Measurements from ENCODE around the gene TM9SF2. TPM values are rescaled to one million over a fixed set of nuclear protein-coding genes. Genes with fewer than 3 reads are reported as not detected.
"Not testable (repeated sequence)": the region's sequence is repeated elsewhere in the genome, so short reads cannot be mapped to it uniquely, and the experiment has no call there.

The TM9SF2 gene, protein sequence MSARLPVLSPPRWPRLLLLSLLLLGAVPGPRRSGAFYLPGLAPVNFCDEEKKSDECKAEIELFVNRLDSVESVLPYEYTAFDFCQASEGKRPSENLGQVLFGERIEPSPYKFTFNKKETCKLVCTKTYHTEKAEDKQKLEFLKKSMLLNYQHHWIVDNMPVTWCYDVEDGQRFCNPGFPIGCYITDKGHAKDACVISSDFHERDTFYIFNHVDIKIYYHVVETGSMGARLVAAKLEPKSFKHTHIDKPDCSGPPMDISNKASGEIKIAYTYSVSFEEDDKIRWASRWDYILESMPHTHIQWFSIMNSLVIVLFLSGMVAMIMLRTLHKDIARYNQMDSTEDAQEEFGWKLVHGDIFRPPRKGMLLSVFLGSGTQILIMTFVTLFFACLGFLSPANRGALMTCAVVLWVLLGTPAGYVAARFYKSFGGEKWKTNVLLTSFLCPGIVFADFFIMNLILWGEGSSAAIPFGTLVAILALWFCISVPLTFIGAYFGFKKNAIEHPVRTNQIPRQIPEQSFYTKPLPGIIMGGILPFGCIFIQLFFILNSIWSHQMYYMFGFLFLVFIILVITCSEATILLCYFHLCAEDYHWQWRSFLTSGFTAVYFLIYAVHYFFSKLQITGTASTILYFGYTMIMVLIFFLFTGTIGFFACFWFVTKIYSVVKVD
- 102 and 118 TPM in 2 replicates for total RNA-seq (2014; rRNA removed; shearing (Covaris generic); ENCODE audit: low replicate concordance)

DNA sequence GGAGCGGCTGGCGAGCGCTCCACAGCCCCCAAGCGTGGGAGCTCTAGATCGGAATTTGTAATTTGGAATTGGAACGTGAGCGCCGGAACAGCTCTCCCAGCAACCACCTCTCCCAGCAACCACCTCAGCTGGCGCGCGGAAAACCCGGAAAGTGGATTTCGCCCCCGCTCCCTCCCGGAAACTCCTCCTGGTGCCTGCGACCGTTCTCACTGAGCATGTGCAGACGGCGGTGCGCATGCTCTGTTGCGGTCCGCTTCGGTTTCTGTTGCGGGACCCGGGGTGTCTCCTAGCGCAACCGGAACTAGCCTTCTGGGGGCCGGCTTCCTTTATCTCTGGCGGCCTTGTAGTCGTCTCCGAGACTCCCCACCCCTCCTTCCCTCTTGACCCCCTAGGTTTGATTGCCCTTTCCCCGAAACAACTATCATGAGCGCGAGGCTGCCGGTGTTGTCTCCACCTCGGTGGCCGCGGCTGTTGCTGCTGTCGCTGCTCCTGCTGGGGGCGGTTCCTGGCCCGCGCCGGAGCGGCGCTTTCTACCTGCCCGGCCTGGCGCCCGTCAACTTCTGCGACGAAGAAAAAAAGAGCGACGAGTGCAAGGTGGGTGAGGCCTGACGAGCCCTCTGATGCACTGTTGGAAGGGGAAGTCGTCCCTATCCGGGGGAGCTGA, at the start of gene TM9SF2:
Gene TM9SF2, plus strand, starts transcription at position 289 of the 664 bp plus-strand sequence. Its CDS starts 135 bp downstream, at position 424.
- DNase-seq (ENCODE audit: low read depth): peak; percentile 93
- in situ Hi-C loops (cut with HindIII; ENCODE audit: low pct_unique_long_range_greater_than_20kb, low sequenced_read_pairs): no loop called here

DNA sequence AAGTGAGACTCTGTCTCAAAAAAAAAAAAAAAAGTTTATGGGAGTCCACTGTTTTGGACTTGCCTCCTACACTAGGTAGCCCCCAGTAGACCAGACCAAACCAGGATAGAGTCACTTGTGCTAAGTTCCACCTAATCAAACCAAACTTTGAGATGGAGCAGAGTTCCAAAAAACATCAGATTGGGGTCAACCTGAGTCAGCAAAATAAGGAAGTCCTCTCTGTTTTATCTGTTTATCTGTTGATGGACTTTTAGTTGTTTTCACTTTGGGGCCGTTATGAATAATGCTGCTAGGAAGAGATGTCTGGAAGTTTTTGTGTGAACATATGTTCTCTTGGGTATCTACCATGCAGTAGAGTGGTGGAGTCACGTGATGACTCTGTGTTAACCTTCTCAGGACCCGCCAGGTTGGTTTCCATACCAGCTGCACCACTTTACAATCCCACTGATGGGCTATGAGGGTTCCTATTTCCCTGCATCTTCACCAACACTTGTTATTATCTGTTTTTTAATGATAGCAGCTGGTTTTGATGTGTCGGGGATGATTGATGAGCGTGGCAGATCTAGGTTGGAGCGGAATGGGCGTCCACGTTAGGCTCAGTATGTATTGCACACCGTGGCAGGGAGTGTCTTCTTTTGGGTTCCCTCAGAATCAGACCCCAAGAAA, 46.6 kb upstream of the TM9SF2 start:
- DNase-seq (ENCODE audit: low read depth): no peak
- in situ Hi-C loops (cut with HindIII; ENCODE audit: low pct_unique_long_range_greater_than_20kb, low sequenced_read_pairs): no loop called here

DNA sequence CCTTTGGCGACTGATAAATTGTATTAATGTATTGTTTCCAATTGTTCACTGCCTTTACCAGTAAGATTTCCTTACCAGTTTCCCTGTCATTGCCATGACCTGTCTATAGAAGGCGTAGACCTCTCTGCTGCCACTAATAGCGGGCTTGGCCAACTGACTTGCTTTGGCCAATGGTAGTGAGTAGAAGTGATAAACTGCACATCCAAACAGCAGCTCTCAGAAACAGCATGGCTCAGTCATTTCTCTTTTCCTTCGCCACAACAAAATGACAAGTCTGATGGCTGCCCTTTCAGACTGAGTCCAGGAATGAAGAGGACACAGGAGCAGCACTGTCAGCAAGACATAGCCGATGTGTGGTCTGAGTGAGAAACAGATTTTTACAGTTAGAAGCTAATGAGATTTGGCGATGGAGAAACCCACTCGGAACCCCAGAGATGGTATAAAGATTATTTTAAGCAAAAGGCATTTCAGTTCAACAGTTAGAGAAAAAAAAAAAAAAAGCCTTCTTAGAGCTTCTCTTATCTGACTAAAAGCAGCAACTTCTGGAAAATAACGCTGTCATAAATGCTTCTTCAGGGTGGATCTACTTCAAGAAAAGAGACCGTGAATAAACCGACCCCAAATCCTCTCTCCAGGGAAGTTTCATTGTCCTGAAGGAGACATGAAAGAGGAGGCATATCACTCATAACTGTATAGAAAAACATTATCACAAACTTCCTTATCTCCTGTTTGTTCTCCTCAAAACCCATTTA, 42.0 kb upstream of the TM9SF2 start:
- in situ Hi-C loops (cut with HindIII; ENCODE audit: low pct_unique_long_range_greater_than_20kb, low sequenced_read_pairs): no loop called here
- DNase-seq (ENCODE audit: low read depth): no peak

DNA sequence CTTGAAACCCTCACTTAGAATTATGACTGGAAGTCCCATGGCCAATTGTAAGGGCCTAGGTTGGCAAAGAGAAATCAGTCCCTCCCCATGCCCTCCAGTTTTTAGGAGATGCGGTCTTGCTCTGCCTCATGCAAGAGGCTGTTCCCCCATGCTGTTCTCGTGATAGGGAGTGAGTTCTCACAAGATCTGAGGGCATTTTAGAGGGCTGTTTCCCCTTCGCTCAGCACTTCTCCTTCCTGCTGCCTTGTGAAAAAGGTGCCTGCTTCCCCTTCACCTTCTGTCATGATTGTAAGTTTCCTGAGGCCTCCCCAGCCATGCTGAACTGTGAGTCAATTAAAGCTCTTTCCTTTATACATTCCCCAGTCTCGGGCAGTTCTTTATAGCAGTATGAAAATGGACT, 40.5 kb upstream of the TM9SF2 start:
- in situ Hi-C loops (cut with HindIII; ENCODE audit: low pct_unique_long_range_greater_than_20kb, low sequenced_read_pairs); DNase-seq (ENCODE audit: low read depth): not testable (repeated sequence)

DNA sequence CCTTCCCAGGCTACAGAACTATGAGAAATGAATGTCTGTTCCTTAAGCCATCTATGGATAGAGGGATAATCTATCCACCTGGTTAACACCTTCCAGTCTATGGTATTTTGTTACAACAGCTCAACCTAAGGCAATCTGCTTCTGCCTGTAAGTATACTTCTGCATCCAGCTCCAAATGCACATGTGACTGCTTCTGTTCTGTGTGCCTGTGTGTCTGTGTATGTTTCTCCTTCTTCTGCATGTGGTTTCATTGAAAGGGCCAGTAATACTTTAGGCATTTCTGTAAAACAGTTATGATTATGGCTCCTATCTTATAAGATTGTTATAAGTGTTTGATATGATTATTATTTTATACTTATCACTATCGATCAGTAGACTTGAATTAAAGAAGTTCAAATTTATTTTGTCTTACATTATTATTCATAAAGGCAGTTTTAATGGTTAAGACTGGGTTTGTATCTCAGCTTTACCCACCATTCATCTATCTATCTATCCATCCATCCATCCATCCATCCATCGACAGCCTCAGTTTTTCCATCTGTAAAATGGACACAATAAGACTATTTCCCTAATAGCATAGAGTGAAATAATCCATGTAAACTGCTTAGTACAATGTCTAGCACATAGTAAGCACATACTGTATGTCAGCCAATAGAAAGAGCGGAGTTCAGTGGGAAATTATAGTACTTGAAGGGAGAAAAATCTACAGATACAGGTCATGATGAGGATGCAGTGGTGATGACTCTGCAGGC, 37.5 kb upstream of the TM9SF2 start:
- DNase-seq (ENCODE audit: low read depth): no peak
- in situ Hi-C loops (cut with HindIII; ENCODE audit: low pct_unique_long_range_greater_than_20kb, low sequenced_read_pairs): no loop called here

DNA sequence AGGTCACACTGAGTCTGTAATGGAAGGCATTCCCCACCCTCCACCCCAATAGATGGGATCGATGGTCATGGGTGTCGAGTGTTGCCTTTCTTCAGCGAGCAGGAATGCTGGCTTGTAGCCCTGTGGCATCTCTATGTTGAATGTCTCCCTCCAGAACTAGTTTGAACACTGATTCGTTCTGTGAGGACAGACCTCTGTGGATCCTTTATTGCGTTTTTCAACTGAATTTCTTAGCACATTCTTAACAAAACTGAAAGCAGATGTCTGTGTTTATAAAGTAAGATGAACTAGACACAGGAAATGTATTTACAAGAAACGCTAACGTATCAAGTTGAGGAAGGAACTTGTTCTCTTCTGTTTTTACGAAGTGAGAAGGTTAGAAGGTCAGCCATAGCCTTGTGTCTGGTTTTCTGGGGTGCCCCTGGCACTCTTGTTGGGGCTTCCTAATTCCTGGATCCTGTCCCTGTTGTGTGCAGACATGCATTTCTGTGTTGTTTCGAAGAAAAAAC, 36.8 kb upstream of the TM9SF2 start:
- in situ Hi-C loops (cut with HindIII; ENCODE audit: low pct_unique_long_range_greater_than_20kb, low sequenced_read_pairs): no loop called here
- DNase-seq (ENCODE audit: low read depth): no peak

DNA sequence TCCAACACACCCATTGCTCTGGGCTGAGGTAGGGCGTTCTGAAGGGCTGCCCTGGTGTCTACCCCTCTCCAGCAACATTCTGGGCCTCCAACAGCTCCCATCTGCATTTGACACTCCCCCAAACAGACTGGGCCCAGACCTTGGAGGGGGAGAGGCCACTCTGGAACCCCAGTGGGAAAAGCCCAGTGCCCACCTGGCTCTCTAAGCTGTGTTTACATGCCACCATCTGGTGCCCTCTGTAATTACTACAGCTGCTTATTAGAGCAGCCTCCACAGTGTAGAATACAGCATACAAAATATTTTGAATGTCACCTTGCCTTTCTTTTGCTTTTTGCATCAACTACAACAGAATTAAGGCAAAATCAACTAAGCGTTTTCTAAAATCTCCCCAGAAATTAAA, 35.8 kb upstream of the TM9SF2 start:
- in situ Hi-C loops (cut with HindIII; ENCODE audit: low pct_unique_long_range_greater_than_20kb, low sequenced_read_pairs): no loop called here
- DNase-seq (ENCODE audit: low read depth): no peak

DNA sequence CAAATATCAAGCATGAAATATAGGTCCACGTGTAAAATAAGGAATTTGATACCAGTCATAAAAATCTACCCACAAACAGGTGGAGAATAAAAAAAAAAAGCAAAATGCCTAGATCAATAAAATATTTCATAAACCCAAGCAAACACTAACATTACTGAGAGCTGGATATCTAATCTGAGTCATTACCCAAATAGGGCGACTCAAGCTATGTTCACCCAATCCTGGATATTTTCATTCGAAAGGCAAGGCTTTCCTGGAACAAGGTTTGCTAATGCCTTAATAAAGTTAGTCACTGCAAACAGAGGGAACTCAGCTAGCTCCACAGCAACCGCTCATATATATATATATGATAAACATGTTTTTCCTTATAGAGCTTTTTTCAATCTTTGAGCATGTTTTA, 33.5 kb upstream of the TM9SF2 start:
- in situ Hi-C loops (cut with HindIII; ENCODE audit: low pct_unique_long_range_greater_than_20kb, low sequenced_read_pairs): no loop called here
- no peak for DNase-seq (ENCODE audit: low read depth)

DNA sequence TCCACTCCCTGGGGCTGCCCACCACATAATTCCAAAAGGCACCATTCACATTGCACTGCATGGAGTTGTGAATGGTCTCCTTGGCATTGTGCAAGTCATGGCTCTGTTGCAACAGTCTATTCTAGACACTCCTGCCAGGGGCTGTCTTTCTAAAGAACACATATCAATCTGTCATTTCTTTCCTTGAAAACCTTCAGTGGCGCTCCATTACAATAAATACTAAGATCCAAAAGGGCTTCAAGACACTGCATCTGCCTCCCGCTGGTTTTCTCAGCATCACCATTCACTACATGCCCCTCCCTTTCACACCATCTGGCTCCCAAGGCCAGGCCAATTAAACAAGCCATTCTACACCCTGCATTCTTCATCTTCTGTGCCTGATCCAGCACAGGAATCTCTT, 32.2 kb upstream of the TM9SF2 start:
- no peak for DNase-seq (ENCODE audit: low read depth)
- in situ Hi-C loops (cut with HindIII; ENCODE audit: low pct_unique_long_range_greater_than_20kb, low sequenced_read_pairs): no loop called here

DNA sequence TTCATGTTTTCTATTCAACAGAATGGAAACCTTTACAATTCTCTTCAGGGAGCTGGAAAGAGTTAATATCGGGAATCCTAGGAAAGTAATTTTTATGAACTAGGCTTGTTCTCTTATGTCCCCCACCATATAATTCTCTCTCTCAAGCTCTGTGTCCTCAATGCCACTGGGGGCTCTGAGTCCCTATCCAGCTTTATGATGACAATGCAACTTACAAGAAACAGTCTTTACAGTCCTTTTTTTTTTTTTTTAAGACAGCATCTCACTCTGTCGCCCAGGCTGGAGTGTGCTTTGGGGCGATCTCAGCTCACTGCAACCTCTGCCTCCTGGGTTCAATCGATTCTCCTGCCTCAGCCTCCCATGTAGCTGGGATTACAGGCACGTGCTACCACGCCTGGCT, 31.2 kb upstream of the TM9SF2 start:
- in situ Hi-C loops (cut with HindIII; ENCODE audit: low pct_unique_long_range_greater_than_20kb, low sequenced_read_pairs): no loop called here
- no peak for DNase-seq (ENCODE audit: low read depth)

DNA sequence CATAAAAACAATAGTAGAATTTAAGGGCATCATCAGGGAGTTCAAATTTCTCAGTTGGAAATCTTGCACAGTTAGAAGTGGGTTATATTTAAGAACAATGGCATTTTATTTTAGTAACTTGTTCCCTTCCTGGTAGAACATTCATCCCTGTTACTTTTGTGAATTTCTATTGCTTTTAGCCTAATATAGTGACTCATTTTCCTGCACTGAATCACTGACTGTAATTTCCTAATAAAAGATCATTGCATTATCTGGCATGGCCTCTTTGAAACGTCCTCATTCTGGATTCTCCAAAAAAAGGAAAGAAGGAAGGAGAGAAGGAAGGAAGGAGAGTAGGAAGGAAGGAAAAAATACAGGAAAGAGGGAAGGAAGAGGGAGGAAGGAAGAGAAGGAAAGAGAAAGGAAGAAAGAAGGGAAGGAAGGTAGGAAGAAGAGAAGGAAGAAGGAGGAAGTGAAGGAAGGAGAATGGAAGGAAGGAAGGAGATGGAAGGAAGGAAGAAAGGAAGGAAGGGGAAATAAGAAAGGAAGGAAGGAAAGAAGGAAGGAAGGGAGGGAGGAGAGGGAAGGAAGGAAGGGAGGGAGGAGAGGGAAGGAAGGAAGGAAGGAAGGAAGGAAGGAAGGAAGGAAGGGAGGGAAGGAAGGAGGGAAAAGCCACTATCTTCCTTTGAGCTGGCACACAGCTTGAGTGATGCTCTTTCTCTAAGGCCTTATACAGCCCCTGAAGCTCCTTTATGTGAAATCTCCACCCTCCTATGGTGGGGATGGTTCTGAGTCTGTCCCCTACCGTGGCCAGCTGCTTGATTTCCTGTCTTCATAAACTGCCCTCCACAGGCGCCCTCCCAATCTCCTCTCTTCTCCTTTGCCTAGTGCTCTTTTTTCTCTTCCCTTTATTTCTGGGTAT, 29.8 kb upstream of the TM9SF2 start:
- no peak for DNase-seq (ENCODE audit: low read depth)
- in situ Hi-C loops (cut with HindIII; ENCODE audit: low pct_unique_long_range_greater_than_20kb, low sequenced_read_pairs): no loop called here

DNA sequence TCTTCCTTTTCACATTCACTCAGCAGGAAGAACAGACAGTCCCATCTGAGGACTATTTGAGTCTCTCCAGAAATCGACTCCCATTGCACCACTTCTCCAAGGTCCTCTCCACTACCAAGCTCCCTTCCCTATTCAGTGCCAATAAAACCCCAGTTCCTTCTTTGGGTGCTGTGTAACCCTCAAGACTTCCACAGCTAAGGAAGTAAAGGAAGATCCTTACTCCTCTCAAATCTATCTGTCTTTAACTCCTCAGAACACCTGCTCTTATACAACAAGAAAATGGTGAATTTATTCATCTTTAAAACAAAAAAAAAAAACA, 29.2 kb upstream of the TM9SF2 start:
- in situ Hi-C loops (cut with HindIII; ENCODE audit: low pct_unique_long_range_greater_than_20kb, low sequenced_read_pairs): no loop called here
- DNase-seq (ENCODE audit: low read depth): no peak

DNA sequence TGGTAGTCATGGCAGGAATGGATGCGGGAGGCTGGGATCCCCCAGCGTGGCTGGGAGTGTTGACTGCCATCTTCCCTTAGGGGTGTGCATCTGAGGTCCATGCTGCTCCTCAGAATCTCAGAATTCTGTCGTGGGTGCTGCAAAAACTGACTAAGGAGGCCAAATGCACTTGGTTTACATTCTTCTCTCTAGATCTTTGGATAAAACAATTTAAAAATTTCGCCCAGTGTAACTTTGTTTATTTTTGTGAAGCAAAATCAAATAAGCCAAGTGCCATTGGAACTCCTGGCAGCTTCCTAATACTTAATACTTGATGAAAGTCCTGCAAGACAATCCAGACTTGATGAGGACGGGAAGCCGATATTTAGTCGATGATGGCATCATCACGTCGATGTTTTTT, 27.8 kb upstream of the TM9SF2 start:
- DNase-seq (ENCODE audit: low read depth): no peak
- in situ Hi-C loops (cut with HindIII; ENCODE audit: low pct_unique_long_range_greater_than_20kb, low sequenced_read_pairs): no loop called here

DNA sequence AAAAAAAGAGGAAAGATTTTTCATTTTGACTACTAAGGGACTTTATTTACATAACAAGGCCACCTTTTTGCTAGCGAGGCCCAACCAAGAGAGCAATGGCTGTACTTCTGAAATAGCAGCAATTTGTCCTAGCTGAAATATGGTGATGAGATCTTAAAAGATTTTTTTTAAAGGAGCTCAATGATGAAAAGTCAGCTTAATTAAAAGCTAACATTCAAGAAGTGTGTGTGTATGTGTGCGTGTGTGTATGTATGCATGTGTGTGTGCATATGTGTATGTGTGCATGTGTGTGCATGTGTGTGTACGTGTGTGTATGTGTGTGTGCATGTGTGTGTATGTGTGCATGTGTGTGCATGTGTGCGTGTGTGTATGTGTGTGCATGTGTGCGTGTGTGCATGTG, 24.6 kb upstream of the TM9SF2 start:
- in situ Hi-C loops (cut with HindIII; ENCODE audit: low pct_unique_long_range_greater_than_20kb, low sequenced_read_pairs): no loop called here

DNA sequence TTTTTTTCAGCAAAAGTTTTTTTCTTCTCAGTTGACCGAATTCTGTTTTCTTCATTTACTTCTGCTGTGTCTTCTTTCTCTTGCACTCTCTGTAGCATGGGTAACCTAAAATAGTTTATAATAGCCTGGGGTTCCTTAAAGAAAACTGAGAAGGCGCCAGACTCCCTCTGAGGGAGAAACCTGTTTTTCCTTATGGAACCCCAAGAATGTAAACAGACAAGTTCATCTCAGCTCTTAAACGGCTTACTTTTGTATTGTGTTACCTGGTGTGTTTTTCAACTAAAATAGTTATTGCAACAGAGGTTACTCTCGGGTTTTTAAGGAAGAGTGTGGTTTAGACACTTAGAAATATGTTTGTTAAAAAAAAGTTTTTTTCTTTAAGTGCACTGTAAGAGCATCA, 23.8 kb upstream of the TM9SF2 start:
- no peak for DNase-seq (ENCODE audit: low read depth)
- in situ Hi-C loops (cut with HindIII; ENCODE audit: low pct_unique_long_range_greater_than_20kb, low sequenced_read_pairs): no loop called here

More for the DNA sequence above, 24.6 kb upstream of the TM9SF2 start:
- DNase-seq (ENCODE audit: low read depth): no peak

DNA sequence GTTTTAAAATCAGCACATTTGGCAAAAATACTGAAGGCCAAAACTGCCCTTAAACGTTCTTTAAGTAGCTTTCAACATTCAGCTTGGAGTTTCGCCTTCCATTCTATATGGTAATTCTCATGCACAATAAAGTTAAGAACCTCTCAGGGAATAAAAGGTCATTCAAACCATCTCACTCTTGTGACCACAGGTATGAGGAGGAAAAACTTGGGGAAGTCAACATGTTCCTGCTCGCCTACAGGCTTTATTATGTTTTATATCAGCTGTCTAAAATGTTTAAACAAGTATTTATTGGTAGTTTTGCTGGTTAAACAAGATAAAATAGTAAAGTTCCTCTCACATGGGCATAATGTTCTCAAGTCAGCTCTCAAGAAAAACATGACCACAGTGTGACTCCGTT, 19.9 kb upstream of the TM9SF2 start:
- DNase-seq (ENCODE audit: low read depth): no peak
- in situ Hi-C loops (cut with HindIII; ENCODE audit: low pct_unique_long_range_greater_than_20kb, low sequenced_read_pairs): no loop called here
